GM12878 (cell line): ENCODE results near the gene SLC9C1. TPM values are rescaled to one million over a fixed set of nuclear protein-coding genes. Genes with fewer than 3 reads are reported as not detected.

Experiments used
- ATAC-seq: fragments of 200-7000 bp; cut with Tn5 transposase; 3 replicates; pipeline ENCODE4 v1.9.1; 2020; ENCODE audit warnings: mild to moderate bottlenecking, moderate library complexity
- BruUV-seq: library from RNA; stranded (reverse); fragments of 400-500 nt; replicated peaks from 2 replicates; lab custom pipeline; 2021; lab: Mats Ljungman, UMichigan
- CTCF ChIA-PET: fragments of 300-600 bp; sonication (Branson Sonifier 250); formaldehyde crosslinking; extraction: SDS; loops from one replicate; lab custom pipeline; 2021; ENCODE audit warnings: inconsistent platforms; lab: Yijun Ruan, JAX
- POLR2A ChIA-PET: fragments of 350-600 bp; formaldehyde crosslinking; extraction: SDS; loops from one replicate; lab custom pipeline; 2021; ENCODE audit warnings: inconsistent platforms; lab: Charles Lee
- RAD21 ChIA-PET: fragments of 300-600 bp; sonication (Branson Sonifier 250); formaldehyde crosslinking; loops from one replicate; lab custom pipeline; 2023; ENCODE audit warnings: antibody characterized with exemption; ENCODE audit not compliant: unreplicated experiment; lab: Charles Lee
- SMC1A ChIA-PET: fragments of 300-600 bp; sonication (Branson Sonifier 250); formaldehyde crosslinking; loops from one replicate; lab custom pipeline; 2023; ENCODE audit not compliant: unreplicated experiment, uncharacterized antibody; lab: Charles Lee
- DNase-seq: peaks from one replicate; pipeline ENCODE4 v3.0.0-alpha.2; 2011; ENCODE audit warnings: low read depth, low spot score
- FAIRE-seq: peaks from 3 replicates; lab custom pipeline; 2011; peaks lifted over from hg19 to GRCh38; lab: Jason Lieb, UNC
- H2AFZ ChIP-seq: 2 replicates; pipeline ENCODE4 v1.6.0; 2011; ENCODE audit warnings: low read depth, low read length, control low read depth; ENCODE audit not compliant: control insufficient read depth
- H3K27ac ChIP-seq: 2 replicates; pipeline ENCODE4 v1.5.1; 2011; ENCODE audit warnings: control low read depth; ENCODE audit not compliant: control insufficient read depth, insufficient read depth
- H3K27me3 ChIP-seq, 2 experiments: replicated peaks in 1 of 2; 2 replicates each; pipeline versions ENCODE4 v1.6.0 to v1.6.1; 2011; ENCODE audit warnings: low read length in 1 of 2; ENCODE audit not compliant: control insufficient read depth in 2 of 2, insufficient read depth in 2 of 2
- H3K36me3 ChIP-seq, 2 experiments: 2 replicates each; pipeline ENCODE4 v1.5.1; 2011; ENCODE audit warnings: low read length in 1 of 2; ENCODE audit not compliant: control insufficient read depth in 2 of 2, insufficient read depth in 2 of 2
- H3K4me1 ChIP-seq: 2 replicates; pipeline ENCODE4 v1.6.1; 2011; ENCODE audit warnings: mild to moderate bottlenecking, low read length, moderate library complexity, mixed read lengths; ENCODE audit not compliant: control insufficient read depth, insufficient read depth
- H3K4me2 ChIP-seq: 2 replicates; pipeline ENCODE4 v1.6.0; 2011; ENCODE audit warnings: control low read depth; ENCODE audit not compliant: control insufficient read depth, insufficient read depth
- H3K4me3 ChIP-seq: fragments of 200-600 bp; sonication (generic); 2 replicates; pipeline ENCODE4 v1.5.1; 2016
- H3K79me2 ChIP-seq: 2 replicates; pipeline ENCODE4 v1.6.0; 2011; ENCODE audit warnings: low read length; ENCODE audit not compliant: control insufficient read depth, insufficient read depth
- H3K9ac ChIP-seq: 2 replicates; pipeline ENCODE4 v1.8.0; 2011; ENCODE audit warnings: low read length, control low read depth, mixed read lengths; ENCODE audit not compliant: control insufficient read depth, insufficient read depth
- H3K9me3 ChIP-seq: replicated peaks from 3 replicates; pipeline ENCODE4 v1.5.1; 2011; ENCODE audit warnings: mild to moderate bottlenecking, low read length; ENCODE audit not compliant: control insufficient read depth, insufficient read depth
- H4K20me1 ChIP-seq: 2 replicates; pipeline ENCODE4 v1.6.0; 2011; ENCODE audit not compliant: control insufficient read depth, insufficient read depth
- BACH1 ChIP-seq: fragments of 450-650 bp; IDR thresholded peaks from 2 replicates; pipeline ENCODE4 v1.6.1; 2017; ENCODE audit warnings: mild to moderate bottlenecking, borderline replicate concordance
- HCFC1 ChIP-seq: fragments of 150-350 bp; IDR thresholded peaks from 2 replicates; pipeline ENCODE4 v1.6.1; 2014; ENCODE audit warnings: low read length
- HDGF ChIP-seq: fragments of 450-650 bp; IDR thresholded peaks from 2 replicates; pipeline ENCODE4 v1.6.1; 2016; ENCODE audit warnings: antibody characterized with exemption
- MEF2B ChIP-seq: fragments of 450-650 bp; IDR thresholded peaks from 2 replicates; pipeline ENCODE4 v1.6.1; 2018; ENCODE audit warnings: mild to moderate bottlenecking, moderate library complexity; ENCODE audit not compliant: partially characterized antibody, poor library complexity, severe bottlenecking
- MYC ChIP-seq: IDR thresholded peaks from 2 replicates; pipeline ENCODE4 v1.6.1; 2011; ENCODE audit warnings: mild to moderate bottlenecking, low read length, moderate library complexity, inconsistent platforms; ENCODE audit not compliant: insufficient read depth, insufficient replicate concordance, insufficient read length, severe bottlenecking
- NFXL1 ChIP-seq: fragments of 450-650 bp; IDR thresholded peaks from 2 replicates; pipeline ENCODE4 v1.6.1; 2017; ENCODE audit warnings: antibody characterized with exemption, mild to moderate bottlenecking, borderline replicate concordance
- NFYA ChIP-seq: IDR thresholded peaks from 2 replicates; pipeline ENCODE4 v1.6.1; 2011; ENCODE audit warnings: low read depth, mild to moderate bottlenecking, low read length, improper control_type of control experiment, borderline replicate concordance
- PAX5 ChIP-seq: IDR thresholded peaks from 2 replicates; pipeline ENCODE4 v1.6.1; 2011; ENCODE audit warnings: low read depth, low read length, borderline replicate concordance
- RFX5 ChIP-seq: IDR thresholded peaks from 2 replicates; pipeline ENCODE4 v1.6.1; 2011; ENCODE audit warnings: low read depth, low read length, improper control_type of control experiment
- RUNX3 ChIP-seq: IDR thresholded peaks from 2 replicates; pipeline ENCODE4 v1.6.1; 2012; ENCODE audit warnings: low read length, inconsistent platforms
- SMC3 ChIP-seq: IDR thresholded peaks from 2 replicates; pipeline ENCODE4 v1.6.1; 2011; ENCODE audit warnings: low read length, improper control_type of control experiment, borderline replicate concordance
- YBX1 ChIP-seq: fragments of 450-650 bp; IDR thresholded peaks from 2 replicates; pipeline ENCODE4 v1.6.1; 2016; ENCODE audit warnings: antibody characterized with exemption
- WGBS: methylation state at CpG from one replicate; pipeline ENCODE4 v1.1.6; 2016; ENCODE audit warnings: low lambda C conversion rate; ENCODE audit not compliant: insufficient replicate concordance, insufficient coverage; ENCODE audit errors: missing lambda C conversion rate; 5-methylcytosine and 5-hydroxymethylcytosine counted together
- in situ Hi-C: fragments of 300-500 bp; cut with MboI; formaldehyde crosslinking; loops from 9 replicates; pipeline ENCODE4 v1.14.3; 2018; ENCODE audit warnings: mixed read lengths
- intact Hi-C: fragments of 100-400 bp; cut with micrococcal nuclease; formaldehyde crosslinking; loops from one replicate; pipeline ENCODE4 v1.14.2; 2022; ENCODE audit not compliant: unreplicated experiment
- polyA plus RNA-seq, 11 experiments: library from polyadenylated mRNA; depleted of rRNA in 4 of 11; unstranded in 6 of 11; stranded (reverse) in 5 of 11; fragments of >200 nt; fragmentation: Nextera tagmentation in 4 of 11; fragmentation: Illumina TruSeq in 1 of 11; extraction: Ambion mirVana in 4 of 11; extraction: Trizol in 1 of 11; gene quantifications; 1 replicate in 1 of 11; 2 replicates in 10 of 11; pipeline versions ENCODE4 v1.2.1 to v1.2.3, GENCODE V29; 2011 to 2016; ENCODE audit warnings: inconsistent platforms in 2 of 11, missing spikeins in 2 of 11, low read depth in 1 of 11
- total RNA-seq, 4 experiments: library from RNA; depleted of rRNA in 3 of 4; stranded (reverse); fragments of >200 nt in 3 of 4; fragmentation: Illumina TruSeq in 1 of 4; extraction: Trizol in 1 of 4; gene quantifications; 2 replicates each; pipeline versions ENCODE4 v1.2.1 to v1.2.3, GENCODE V29; 2013 to 2021
- TF ChIP-seq, protein P1 (sequence below): fragments of 450-650 bp; IDR thresholded peaks from 2 replicates; pipeline ENCODE4 v1.6.1; 2018; ENCODE audit warnings: borderline replicate concordance, mild to moderate bottlenecking; ENCODE audit not compliant: partially characterized antibody
- TF ChIP-seq, protein P2 (sequence below): fragments of 450-650 bp; IDR thresholded peaks from 2 replicates; pipeline ENCODE4 v1.6.1; 2016; ENCODE audit warnings: mild to moderate bottlenecking
- TF ChIP-seq, protein P3 (sequence below): fragments of 150-350 bp; IDR thresholded peaks from 2 replicates; pipeline ENCODE4 v1.6.1; 2016; ENCODE audit warnings: low read depth, low read length

SLC9C1 gene
- total and polyA plus RNA-seq, 10 of the 15 experiments (the other 5 are each of a cell fraction or from before 2014, with no cell fraction given), result not detected

DNA sequence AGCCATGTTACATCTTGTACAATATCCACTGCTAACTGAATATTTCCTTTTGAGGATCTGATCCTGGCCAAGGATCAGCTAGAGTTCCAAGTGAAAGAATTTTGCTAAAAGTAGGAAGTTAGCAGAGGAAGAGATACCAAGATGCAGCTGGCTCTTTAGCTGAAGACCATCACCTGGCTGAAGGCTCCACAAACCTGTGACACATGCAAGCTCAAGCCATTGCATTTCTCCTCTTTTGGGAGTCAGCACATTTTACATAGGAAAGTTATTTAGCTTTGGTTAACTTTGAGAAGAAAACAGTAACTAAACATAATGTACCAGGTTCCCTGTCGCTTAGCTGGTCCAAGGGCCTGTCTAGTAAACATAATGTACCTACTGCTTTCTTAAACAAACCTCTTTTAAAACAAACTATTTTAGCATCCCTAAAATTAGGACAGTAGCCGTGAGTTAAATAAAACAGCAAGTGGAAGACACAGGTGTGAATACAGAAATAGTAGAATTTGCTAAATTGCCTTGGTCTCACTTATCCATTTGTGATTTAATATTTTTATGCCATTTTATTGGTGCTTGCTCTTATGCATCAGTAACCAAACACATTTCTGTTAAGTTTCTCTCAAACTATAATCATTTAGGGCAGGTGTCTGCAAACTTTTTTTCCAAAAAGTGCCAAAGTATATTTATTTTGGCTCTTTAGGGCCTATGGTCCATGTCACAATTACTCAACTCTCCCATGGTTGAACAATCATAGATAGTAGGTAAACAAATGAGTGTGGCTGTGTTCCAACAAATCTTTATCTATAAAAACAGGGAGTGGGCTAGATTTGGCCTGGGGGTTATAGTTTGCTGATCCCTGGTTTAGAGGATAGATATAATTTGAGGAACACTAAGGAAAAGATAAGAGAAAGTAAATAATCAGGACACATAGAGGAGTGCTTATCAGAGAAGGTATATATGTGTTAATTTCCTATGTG is 172.2 kb downstream of the SLC9C1 start:
- ChIA-PET SMC1A (interaction anchor here (0.8 to 9.4 kb wide), 5 partner anchors 10 to 339 kb away, joined by 3 to 489 read pairs (median 3); partner anchors contain the start of genes CD200 and GCSAM), CTCF (interaction anchor here (1.1 to 9.2 kb wide), 2 partner anchors 10 to 460 kb away, joined by 3 to 226 read pairs; partner anchors contain the start of gene GCSAM), RAD21 (interaction anchor here (1.2 to 2.4 kb wide), 4 partner anchors 9 to 15 kb away, joined by 8 to 14 read pairs (median 9); partner anchors contain the start of gene GCSAM), POLR2A (interaction anchor here (3.1 to 9.4 kb wide), 2 partner anchors 9 to 211 kb away, joined by 9 to 345 read pairs; partner anchors contain the start of genes CD200 and GCSAM)
- DNase-seq, result no peak
- no peaks in the 10 kb centered on the region for H4K20me1 ChIP-seq
- no peak overlapping the region; the same call in 1 of the 2 replicates for H3K9ac ChIP-seq
- peaks cover 89% of the 10 kb centered on the region for H3K4me1 ChIP-seq
- FAIRE-seq, result no peak
- H3K4me2 ChIP-seq, result peak overlapping the region; percentile 46
- H3K27me3 ChIP-seq, result no peaks in the 10 kb centered on the region
- no peak overlapping the region for H3K4me3 ChIP-seq
- no peak for ATAC-seq
- no peak overlapping the region for H2AFZ ChIP-seq
- WGBS, result 5% methylated on average over 2 of the region's 2 CpGs
- peaks cover 5 to 16% of the 10 kb centered on the region in 2 experiments; a peak in 2 of 4 replicates for H3K36me3 ChIP-seq
- peaks cover 67% of the 10 kb centered on the region for H3K79me2 ChIP-seq
- intact Hi-C loops, result no loop called here
- no peaks in the 10 kb centered on the region for H3K9me3 ChIP-seq
- BruUV-seq, result no TSS peak
- in situ Hi-C loops, result no loop called here
- peak overlapping the region; percentile 95 for H3K27ac ChIP-seq
- TF ChIP-seq, protein P1, sequence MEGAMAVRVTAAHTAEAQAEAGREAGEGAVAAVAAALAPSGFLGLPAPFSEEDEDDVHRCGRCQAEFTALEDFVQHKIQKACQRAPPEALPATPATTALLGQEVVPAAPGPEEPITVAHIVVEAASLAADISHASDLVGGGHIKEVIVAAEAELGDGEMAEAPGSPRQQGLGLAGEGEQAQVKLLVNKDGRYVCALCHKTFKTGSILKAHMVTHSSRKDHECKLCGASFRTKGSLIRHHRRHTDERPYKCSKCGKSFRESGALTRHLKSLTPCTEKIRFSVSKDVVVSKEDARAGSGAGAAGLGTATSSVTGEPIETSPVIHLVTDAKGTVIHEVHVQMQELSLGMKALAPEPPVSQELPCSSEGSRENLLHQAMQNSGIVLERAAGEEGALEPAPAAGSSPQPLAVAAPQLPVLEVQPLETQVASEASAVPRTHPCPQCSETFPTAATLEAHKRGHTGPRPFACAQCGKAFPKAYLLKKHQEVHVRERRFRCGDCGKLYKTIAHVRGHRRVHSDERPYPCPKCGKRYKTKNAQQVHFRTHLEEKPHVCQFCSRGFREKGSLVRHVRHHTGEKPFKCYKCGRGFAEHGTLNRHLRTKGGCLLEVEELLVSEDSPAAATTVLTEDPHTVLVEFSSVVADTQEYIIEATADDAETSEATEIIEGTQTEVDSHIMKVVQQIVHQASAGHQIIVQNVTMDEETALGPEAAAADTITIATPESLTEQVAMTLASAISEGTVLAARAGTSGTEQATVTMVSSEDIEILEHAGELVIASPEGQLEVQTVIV, result no peak
- TF ChIP-seq HCFC1, result no peak
- TF ChIP-seq BACH1, result no peak
- TF ChIP-seq PAX5, result no peak
- TF ChIP-seq YBX1, result no peak
- no peak for TF ChIP-seq SMC3
- 0 out of 2 replicates have a peak, but pooled peaks have one; percentile 19 for TF ChIP-seq HDGF
- TF ChIP-seq RFX5, result no peak
- TF ChIP-seq, protein P2, sequence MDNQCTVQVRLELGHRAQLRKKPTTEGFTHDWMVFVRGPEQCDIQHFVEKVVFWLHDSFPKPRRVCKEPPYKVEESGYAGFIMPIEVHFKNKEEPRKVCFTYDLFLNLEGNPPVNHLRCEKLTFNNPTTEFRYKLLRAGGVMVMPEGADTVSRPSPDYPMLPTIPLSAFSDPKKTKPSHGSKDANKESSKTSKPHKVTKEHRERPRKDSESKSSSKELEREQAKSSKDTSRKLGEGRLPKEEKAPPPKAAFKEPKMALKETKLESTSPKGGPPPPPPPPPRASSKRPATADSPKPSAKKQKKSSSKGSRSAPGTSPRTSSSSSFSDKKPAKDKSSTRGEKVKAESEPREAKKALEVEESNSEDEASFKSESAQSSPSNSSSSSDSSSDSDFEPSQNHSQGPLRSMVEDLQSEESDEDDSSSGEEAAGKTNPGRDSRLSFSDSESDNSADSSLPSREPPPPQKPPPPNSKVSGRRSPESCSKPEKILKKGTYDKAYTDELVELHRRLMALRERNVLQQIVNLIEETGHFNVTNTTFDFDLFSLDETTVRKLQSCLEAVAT, result peak; percentile 40
- no peak for TF ChIP-seq NFXL1
- TF ChIP-seq, protein P3, sequence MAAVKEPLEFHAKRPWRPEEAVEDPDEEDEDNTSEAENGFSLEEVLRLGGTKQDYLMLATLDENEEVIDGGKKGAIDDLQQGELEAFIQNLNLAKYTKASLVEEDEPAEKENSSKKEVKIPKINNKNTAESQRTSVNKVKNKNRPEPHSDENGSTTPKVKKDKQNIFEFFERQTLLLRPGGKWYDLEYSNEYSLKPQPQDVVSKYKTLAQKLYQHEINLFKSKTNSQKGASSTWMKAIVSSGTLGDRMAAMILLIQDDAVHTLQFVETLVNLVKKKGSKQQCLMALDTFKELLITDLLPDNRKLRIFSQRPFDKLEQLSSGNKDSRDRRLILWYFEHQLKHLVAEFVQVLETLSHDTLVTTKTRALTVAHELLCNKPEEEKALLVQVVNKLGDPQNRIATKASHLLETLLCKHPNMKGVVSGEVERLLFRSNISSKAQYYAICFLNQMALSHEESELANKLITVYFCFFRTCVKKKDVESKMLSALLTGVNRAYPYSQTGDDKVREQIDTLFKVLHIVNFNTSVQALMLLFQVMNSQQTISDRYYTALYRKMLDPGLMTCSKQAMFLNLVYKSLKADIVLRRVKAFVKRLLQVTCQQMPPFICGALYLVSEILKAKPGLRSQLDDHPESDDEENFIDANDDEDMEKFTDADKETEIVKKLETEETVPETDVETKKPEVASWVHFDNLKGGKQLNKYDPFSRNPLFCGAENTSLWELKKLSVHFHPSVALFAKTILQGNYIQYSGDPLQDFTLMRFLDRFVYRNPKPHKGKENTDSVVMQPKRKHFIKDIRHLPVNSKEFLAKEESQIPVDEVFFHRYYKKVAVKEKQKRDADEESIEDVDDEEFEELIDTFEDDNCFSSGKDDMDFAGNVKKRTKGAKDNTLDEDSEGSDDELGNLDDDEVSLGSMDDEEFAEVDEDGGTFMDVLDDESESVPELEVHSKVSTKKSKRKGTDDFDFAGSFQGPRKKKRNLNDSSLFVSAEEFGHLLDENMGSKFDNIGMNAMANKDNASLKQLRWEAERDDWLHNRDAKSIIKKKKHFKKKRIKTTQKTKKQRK, result no peak
- no peak for TF ChIP-seq NFYA
- TF ChIP-seq MEF2B, result no peak
- TF ChIP-seq MYC, result no peak
- no peak for TF ChIP-seq RUNX3
